Measurements from ENCODE around the gene TRPM2. TPM values are rescaled to one million over a fixed set of nuclear protein-coding genes. Genes with fewer than 3 reads are reported as not detected.
"Not testable (repeated sequence)": the region's sequence is repeated elsewhere in the genome, so short reads cannot be mapped to it uniquely, and the experiment has no call there.

The TRPM2 gene
- total RNA-seq, 1 experiment from 2014 or later: not detected

DNA sequence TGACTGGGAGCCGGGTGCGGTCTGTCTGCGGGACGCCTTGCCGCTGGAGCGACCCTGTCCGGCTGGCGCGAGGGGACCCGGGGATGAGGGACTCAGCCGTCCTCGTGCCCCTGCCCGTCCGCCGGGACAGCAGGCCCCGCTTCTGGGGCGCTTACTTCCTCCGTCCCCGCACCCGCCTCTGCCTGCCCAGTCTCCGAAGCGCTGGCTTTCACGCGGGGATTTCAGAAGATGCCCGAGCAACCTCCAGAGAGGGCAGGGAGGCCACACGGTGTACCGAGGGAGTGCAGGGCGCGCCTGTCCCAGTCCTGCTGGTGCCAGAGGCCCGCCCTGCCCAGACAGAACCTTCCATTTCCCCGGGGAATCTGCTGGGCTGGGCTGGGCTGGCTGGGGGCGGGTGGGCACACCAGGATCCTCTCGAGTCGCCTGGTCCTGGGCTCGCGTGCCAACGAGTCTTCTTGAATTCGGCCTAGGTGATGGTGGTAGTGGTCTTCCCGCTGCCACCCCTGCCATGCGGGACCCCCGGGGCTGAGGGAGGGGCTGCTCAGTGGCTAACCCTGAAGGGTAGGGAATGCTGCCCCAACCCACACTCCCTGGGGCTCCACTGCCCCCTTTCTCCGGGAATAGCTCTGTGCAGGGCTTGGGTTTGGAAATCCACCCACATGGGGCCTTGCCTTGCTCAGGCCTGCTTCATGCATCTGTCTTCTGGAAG lies 2.5 kb upstream of the TRPM2 start:
- peak; percentile 31 for DNase-seq (ENCODE audit: low spot score)
- in situ Hi-C loops (cut with HindIII; ENCODE audit: low sequenced_read_pairs): no loop called here

DNA sequence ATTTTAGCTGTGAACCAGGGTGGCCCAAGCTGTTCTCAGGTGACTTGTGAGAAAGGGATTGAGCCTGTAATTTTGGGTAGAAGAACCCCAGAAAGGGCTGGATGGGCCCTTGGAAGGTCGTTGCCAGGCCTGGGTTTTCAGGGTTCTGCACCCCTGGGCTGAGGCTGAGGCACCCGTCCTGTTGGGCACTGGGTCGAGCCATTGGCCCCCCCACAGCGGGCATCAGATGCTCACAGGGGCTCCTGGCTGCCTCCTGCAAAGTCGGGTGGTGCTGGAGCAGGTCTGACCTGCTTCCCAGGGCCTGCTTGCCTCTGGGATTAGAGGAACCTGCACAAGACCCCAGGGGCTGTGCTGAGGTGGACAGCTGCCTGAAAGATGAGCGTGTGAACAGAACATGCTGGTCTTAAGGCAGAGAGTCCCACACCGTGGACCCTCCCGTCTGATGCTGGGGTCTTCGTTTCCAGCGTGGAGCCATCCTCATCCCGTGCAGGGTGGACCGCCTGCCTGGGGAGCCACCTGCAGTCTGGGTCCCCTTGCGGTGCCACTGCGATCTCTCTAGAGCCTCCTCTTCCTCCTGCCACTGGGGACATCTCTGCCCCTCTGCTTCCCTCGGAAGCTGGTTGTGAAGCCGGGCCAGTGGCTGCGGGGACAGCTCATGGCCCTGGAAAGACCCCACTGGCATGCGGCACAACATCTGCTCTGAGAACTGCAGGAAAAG lies 1.7 kb upstream of the TRPM2 start:
- in situ Hi-C loops (cut with HindIII; ENCODE audit: low sequenced_read_pairs): no loop called here
- DNase-seq (ENCODE audit: low spot score): no peak

DNA sequence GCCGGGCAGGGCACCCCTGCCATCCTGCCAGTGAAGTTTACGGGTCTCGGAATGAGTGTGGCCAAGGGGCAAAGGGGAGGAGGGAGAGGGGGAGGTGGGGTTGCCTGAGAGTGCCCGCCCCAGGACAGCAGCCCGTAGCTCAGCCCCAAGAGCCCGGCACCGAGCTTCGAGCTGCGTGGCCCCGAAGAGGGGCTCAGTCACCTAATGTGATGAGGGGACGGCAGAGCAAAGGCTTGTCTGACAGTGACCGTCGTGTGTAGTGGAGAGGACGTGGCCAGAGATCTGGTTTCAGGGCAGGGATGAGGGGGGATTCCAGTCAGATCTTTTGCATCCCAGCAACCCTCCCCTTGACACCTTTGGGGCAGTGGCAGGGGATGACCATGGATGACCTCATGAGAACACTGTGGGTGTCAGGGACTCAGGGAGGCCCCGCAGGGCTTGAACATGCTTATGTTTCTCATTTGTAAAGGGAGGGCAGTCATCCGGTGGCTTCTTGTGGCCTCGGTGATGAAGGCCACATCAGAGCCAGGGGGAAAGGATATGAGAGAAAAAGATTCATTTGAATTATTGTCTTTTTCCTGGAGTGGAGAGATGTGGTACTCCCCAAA lies 1.1 kb upstream of the TRPM2 start:
- in situ Hi-C loops (cut with HindIII; ENCODE audit: low sequenced_read_pairs): no loop called here

DNA sequence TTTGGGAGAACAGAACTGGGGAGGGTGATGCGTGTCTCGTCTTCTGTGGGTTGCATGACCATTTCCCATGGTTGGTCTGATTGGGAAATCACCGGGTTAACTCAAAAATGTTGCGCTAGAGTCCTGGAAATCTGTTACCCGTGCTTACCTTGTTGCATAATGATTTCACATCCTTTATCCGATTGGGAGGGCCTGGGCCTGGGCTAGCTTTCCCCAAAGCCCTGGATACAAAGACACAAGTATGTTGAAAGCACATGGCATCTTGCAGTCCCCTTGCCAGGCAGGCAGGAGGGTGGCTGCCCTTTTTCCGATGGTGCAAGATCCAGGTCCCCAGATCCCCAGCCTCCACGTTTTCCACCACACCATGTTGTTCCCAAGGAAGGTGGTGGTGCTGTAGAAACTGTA lies 582 bp downstream of the TRPM2 start:
- in situ Hi-C loops (cut with HindIII; ENCODE audit: low sequenced_read_pairs): no loop called here
- DNase-seq (ENCODE audit: low spot score): no peak

More for the DNA sequence above, 1.1 kb upstream of the TRPM2 start:
- no peak for DNase-seq (ENCODE audit: low spot score)

DNA sequence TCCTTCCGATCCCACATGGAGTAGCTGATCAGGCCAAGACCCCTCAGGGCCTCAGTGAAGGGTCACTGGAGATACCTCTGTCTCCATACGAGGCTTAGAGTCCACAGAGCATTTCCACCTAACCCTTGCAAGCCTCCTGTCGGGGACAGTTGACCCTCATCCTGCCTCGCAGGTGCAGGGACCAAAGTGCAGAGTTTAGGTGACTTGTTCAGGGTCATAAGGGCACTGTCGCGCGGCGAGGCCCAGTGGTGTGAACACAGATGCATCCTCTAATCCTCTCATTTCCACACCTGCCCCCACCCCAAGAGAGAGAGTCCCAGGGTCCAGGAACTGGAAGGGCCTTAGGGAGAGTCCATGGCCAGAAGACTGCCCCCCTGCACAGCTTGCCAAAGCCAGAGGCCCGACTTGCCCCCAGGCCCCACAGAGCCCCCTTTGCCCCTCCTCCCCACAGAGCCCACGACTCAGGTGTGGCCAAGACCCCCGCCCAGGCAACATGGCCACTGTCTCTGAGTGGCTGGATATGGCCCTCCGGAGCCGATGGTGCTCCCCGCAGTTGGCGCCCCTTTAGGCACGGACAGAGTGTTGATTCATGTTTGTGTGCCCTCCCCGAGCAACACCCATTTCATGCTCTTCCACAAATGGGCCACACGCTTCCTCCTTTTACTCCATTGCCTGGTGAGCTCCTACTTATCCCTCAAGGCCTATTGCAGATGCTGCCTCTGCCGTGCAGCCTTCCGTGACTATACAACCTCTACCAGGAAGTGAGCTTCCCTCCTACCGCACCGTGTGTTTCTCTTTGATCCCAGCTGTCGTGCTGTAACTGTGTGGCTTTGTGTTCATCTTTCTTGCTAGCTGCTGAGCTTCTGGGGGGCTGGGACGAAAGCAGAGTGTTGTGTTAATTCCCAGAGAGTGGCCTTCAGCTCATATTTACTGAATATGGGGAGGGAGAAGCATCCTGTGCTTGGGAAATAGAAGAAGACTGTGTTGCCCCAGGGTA lies 1.7 kb downstream of the TRPM2 start:
- DNase-seq (ENCODE audit: low spot score): no peak
- in situ Hi-C loops (cut with HindIII; ENCODE audit: low sequenced_read_pairs): no loop called here

DNA sequence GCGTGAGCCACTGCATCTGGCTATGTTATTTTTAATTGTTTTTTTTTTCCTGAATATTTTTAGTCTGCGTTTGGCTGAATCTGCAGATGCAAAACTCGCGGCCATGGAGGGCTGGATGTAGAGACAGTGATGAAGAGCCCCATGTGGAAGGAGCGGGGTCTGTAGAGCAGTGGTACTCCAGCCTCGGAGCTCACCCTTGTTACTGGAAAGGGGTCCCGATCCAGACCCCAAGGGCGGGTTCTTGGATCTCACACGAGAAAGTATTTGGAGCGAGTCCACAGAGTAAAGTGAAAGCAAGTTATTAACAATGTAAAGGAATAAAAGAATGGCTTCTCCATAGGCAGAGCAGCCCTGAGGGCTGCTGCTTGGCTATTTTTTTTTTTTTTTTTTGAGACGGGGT lies 2.7 kb downstream of the TRPM2 start:
- DNase-seq (ENCODE audit: low spot score): no peak
- in situ Hi-C loops (cut with HindIII; ENCODE audit: low sequenced_read_pairs): no loop called here

DNA sequence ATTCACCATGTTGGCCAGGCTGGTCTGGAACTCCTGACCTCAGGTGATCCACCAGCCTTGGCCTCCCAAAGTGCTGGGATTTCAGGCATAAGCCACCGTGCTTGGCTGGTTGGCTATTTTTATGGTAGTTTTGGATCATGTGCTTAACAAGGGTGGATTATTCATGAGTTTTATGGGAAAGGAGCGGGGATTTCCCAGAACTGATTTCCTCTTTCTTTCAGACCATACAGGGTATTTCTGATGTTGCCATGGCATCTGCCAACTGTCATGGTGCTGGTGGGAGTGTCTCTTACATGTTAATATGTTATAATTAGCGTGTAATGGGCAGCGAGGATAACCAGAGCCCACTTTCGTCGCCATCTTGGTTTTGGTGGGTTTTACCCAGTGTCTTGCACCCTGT lies 3.2 kb downstream of the TRPM2 start:
- DNase-seq (ENCODE audit: low spot score): no peak
- in situ Hi-C loops (cut with HindIII; ENCODE audit: low sequenced_read_pairs): no loop called here

DNA sequence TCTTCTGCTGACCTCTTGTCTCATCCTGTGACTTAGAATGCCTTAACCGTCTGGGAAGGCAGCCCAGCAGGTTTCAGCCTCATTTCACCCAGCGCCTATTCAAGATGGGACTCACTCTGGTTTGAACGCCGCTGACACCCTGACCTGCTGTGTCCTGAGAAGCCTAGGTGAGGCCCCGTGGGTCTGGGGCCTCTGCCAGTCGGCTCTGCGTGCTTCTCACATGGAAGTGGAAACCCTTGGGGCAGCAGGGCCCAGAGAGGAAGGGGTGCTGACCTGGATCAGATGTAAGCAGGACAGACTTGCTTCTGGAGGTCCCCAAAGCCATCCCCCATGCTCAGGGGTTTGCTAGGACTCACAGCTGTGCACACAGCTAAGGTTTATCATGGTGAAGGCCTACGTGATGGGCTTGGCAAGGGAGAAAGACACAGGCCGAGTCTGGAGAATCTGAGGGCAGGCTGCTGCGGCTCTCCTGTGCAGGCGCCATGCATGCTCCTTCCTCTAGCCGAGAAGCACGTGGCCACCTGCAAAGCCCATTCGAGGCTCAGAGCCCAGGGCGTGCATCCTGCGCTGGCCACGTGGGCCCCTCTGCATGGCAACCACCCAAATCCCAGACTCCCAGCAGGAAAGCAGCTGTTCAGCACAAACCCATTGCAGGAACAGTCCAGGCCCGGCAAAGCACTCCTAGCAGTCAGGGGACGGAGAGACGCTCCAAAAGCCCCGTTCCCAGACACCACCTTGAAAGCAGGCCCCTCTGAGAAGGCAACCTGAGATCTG lies 3.8 kb downstream of the TRPM2 start:
- in situ Hi-C loops (cut with HindIII; ENCODE audit: low sequenced_read_pairs): no loop called here
- DNase-seq (ENCODE audit: low spot score): no peak

DNA sequence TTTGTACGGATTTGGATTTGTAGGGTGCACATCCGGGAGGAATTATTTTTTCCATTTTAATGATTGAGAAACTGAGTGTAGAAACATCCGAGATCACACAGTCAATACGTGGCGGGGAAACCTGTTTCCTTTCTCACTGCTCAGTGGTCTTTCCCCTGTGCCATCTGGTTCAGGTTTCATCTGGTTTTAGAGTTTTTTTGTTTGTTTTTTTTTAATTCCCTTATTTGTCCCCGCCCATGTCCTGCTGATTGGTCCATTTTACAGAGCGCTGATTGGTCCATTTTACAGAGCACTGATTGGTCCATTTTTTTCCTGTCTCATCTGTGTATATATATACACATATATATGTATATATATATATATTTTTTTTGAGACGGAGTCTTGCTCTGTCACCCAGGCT lies 6.0 kb downstream of the TRPM2 start:
- DNase-seq (ENCODE audit: low spot score): no peak
- in situ Hi-C loops (cut with HindIII; ENCODE audit: low sequenced_read_pairs): no loop called here

DNA sequence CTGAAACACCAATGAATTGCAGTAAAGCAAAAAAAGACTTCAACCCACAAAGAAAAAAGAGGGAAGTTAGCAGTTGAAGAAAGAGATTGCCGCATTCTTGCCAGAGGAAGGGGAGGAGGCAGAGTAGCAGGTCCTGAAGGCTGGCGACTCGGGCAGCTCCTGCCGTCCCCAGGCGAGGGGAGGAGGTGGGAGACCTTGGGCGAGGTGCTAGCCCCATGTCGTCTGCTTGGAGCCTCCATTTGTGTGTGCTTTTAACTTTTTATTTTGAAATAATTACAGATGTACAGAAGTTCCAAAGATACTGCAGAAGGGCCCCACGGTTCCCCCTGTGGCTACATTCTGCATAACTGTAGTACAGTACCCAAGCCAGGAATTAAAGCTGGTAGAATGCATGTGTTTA lies 6.7 kb downstream of the TRPM2 start:
- in situ Hi-C loops (cut with HindIII; ENCODE audit: low sequenced_read_pairs): no loop called here
- DNase-seq (ENCODE audit: low spot score): no peak

DNA sequence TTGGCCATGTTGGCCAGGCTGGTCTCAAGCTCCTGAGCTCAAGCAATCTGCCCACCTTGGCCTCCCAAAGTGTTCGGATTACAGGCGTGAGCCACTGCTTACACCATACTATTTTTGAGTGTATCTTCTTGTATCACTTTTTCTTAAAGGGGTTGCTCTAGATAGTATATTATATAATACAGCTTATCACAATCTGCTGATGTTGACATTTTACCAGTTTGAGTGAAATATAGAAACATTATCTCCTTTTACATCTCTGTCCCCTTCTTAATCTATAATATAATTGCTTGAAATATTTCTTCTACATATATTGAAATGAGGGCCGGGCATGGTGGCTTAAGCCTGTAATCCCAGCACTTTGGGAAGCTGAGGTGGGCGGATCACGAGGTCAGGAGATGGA lies 8.5 kb downstream of the TRPM2 start:
- in situ Hi-C loops (cut with HindIII; ENCODE audit: low sequenced_read_pairs); DNase-seq (ENCODE audit: low spot score): not testable (repeated sequence)

DNA sequence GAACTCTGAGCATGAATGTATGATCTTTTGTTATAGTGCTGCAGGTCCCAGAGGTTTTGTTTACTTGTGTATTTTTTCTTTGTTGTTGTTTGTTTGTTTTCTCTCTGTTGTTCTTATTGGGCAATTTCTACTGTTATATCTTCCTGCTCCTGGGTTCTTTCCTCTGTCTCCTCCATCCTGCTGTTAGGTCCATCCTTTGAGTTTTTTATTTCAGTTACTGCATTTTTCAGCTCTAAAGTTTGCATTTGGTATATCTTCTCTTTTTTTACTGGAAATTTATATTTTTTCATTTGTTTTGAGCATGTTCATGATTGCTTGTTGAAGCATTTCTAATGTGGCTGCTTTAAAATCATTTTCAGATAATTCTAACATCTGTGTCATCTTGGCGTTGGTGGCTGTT lies 9.9 kb downstream of the TRPM2 start:
- in situ Hi-C loops (cut with HindIII; ENCODE audit: low sequenced_read_pairs): no loop called here
- no peak for DNase-seq (ENCODE audit: low spot score)

DNA sequence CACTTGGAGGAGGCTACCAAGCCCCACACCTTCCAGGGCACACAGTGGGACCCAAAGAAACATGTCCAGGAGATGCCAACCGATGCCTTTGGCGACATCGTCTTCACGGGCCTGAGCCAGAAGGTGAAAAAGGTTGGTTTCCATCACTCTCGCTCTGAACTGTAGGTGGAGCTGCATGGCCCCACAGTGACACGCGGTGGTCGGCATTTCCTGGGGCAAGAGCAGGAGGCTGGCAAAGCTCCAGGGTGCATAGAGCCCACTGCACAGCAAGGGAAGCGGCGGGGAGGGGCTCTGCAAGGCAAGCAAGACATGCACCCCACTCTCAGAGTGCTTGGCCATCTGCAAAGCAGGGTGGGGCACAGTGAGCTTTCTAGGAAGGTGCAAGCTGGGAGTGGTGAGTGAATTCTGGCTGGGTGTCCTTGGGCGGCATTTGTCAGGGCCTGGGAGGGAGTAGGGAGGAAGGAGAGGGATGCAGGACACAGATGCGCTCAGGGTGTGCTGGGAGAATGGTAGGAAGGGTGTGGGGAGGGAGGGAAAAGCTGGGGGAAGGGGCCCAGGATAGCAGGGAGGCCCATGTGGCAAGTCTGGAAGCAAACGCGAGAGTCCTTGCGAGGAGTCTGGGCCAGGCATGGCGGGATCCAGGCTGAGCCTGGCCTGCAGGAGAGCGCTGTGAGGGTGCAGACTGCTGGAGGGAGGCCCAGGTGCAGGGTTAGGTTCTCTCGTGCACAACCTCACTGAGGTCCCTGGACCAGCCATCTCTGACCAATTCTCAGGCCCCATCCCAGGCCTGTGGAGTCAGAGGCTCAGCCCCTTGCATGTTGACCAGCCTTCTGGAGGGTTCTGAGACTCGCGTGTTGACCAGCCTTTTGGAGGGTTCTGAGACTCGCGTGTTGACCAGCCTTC lies 11.0 kb downstream of the TRPM2 start:
- no peak for DNase-seq (ENCODE audit: low spot score)
- in situ Hi-C loops (cut with HindIII; ENCODE audit: low sequenced_read_pairs): no loop called here

DNA sequence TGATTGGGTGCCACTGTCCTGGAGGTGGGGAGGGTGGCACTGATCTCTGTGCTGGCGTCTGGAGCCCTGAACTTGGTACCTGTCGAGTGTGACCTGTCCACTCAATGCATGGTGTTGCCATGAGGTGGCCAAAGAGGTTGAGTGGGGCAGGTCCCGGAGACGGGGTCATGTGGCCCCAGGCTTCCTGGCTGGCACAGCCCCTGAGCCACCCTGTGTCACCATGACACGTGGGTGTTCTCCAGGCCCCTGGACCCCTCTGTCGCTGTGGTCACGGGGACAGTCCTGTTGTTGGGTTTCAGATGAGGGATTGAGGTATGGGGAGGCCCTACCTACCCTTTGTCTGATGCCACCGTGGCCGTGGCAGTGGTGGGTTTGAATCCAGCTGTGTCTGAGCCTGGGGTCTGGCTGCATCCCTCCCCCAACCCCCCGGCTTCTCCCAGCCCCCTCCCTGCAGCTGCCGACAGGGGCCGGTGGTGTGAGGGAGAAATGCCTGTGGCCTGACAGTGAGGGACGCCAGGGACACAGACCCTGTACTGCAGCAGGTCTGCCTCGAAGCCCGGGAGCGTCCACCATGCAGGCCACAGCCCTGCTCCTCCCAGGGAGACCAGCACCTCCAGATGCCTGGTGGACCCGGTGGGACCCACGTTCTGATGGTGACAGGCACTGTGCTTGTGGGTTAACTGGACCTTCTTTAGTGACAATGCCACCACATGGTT lies 12.0 kb downstream of the TRPM2 start:
- in situ Hi-C loops (cut with HindIII; ENCODE audit: low sequenced_read_pairs): no loop called here
- DNase-seq (ENCODE audit: low spot score): no peak

DNA sequence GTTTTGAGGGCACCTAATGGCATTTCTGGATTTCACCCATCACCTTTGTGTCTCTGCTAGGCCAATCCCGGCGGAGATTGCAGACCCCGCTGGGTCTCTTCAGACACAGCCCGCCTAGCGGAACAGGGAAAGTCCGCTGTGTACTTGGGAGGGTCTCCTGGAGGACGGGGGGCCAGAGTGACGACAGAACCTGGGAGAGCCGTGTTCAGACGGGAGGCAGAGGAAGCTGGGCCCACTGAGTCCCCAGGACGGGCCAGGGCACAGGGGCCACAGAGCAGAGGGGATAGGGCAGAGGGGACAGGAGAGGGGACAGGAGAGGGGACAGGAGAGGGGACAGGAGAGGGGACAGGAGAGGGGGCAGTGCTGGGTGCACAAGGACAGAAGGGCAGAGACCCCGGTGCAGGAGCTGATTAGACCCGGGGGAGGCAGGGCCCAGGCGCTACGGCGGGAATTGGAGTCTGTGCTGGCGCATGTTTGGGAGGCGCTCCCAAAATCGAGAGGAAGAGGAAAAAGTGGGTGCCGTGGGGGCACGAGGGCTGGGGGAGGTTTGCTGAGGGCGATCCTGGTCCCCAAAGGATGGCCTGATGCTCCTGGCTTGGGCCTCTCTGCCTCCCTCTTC lies 12.7 kb downstream of the TRPM2 start:
- in situ Hi-C loops (cut with HindIII; ENCODE audit: low sequenced_read_pairs): no loop called here
- no peak for DNase-seq (ENCODE audit: low spot score)

DNA sequence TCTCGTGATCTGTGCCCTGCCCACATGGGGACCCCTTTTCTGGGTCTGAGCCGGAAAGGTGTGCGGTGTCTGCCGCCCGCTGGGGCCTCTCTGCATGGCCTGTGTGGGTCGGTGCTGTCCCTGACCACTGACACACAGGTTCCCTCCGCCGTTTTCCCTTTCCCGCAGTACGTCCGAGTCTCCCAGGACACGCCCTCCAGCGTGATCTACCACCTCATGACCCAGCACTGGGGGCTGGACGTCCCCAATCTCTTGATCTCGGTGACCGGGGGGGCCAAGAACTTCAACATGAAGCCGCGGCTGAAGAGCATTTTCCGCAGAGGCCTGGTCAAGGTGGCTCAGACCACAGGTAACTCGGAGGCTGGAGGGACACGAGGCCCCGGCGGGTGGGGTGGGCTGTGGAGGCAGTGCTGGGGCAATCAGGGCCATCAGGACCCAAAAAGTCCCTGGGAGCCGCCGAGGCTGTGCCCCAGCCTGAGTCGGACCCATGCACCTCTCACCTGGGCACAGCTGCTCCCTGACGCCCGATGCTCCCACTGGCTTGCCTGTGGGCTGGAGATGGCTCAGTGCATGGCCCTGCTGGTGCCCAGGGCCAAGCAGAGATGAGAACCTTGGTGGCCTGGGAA lies 13.3 kb downstream of the TRPM2 start:
- in situ Hi-C loops (cut with HindIII; ENCODE audit: low sequenced_read_pairs): no loop called here
- no peak for DNase-seq (ENCODE audit: low spot score)

Measured in G401 (cell line).